CD4-positive, alpha-beta T cell (primary cell): ENCODE results near the gene ARHGEF28. TPM values are rescaled to one million over a fixed set of nuclear protein-coding genes. Genes with fewer than 3 reads are reported as not detected.

Source experiments
- ATAC-seq: fragments of 200-7000 bp; cut with Tn5 transposase; one replicate; pipeline ENCODE4 v1.10.0; 2022; ENCODE audit warnings: mild to moderate bottlenecking; ENCODE audit not compliant: poor library complexity
- CTCF ChIA-PET: fragments of 350-600 bp; sonication (Branson Sonifier 250); formaldehyde crosslinking; loops from one replicate; lab custom pipeline; 2021; ENCODE audit warnings: antibody characterized with exemption, inconsistent platforms; lab: Charles Lee
- POLR2A ChIA-PET: fragments of 350-600 bp; sonication (Branson Sonifier 250); formaldehyde crosslinking; loops from one replicate; lab custom pipeline; 2021; ENCODE audit warnings: antibody characterized with exemption, inconsistent platforms; lab: Charles Lee
- DNase-seq, 14 experiments: peaks; one replicate each; pipeline ENCODE4 v3.0.0-alpha.2; 2013 to 2020; ENCODE audit warnings: mixed read lengths in 2 of 14
- H3K27ac ChIP-seq, 2 donors: one replicate each; pipeline versions ENCODE4 v1.5.1 to v1.7.0; 2013; ENCODE audit warnings: low read length in 2 of 2, low read depth in 1 of 2, mild to moderate bottlenecking in 1 of 2
- H3K27me3 ChIP-seq, 2 experiments: 1 replicate in 1 of 2; 2 replicates in 1 of 2; pipeline versions ENCODE4 v1.6.1 to v1.7.0; 2013; ENCODE audit warnings: low read length in 2 of 2, control low read depth in 1 of 2, mild to moderate bottlenecking in 1 of 2, moderate library complexity in 1 of 2; ENCODE audit not compliant: insufficient read depth in 2 of 2, control insufficient read depth in 1 of 2
- H3K36me3 ChIP-seq: one replicate; pipeline ENCODE4 v1.6.1; 2013; ENCODE audit warnings: low read length, control low read depth; ENCODE audit not compliant: insufficient read depth
- H3K4me1 ChIP-seq: one replicate; pipeline ENCODE4 v1.6.1; 2013; ENCODE audit warnings: low read length, control low read depth; ENCODE audit not compliant: insufficient read depth
- H3K4me3 ChIP-seq: one replicate; pipeline ENCODE4 v1.5.1; 2013; ENCODE audit warnings: mild to moderate bottlenecking, low read length, moderate library complexity
- H3K9me3 ChIP-seq, 2 experiments: 1 replicate in 1 of 2; 2 replicates in 1 of 2; pipeline versions ENCODE4 v1.6.1 to v1.7.0; 2013; ENCODE audit warnings: low read length in 2 of 2, mild to moderate bottlenecking in 2 of 2, control low read depth in 1 of 2, moderate library complexity in 1 of 2; ENCODE audit not compliant: control insufficient read depth in 1 of 2, insufficient read depth in 1 of 2
- H3K27ac Mint-ChIP-seq: one replicate; pipeline ENCODE4 v1.8.0; 2020; ENCODE audit warnings: mixed read lengths
- H3K27me3 Mint-ChIP-seq: one replicate; pipeline ENCODE4 v1.8.0; 2021; ENCODE audit warnings: mixed read lengths
- H3K36me3 Mint-ChIP-seq: one replicate; pipeline ENCODE4 v1.8.0; 2021; ENCODE audit warnings: low read depth, mixed read lengths
- H3K4me1 Mint-ChIP-seq: one replicate; pipeline ENCODE4 v1.8.0; 2021; ENCODE audit warnings: low read depth, mixed read lengths
- H3K4me3 Mint-ChIP-seq: one replicate; pipeline ENCODE4 v1.8.0; 2020; ENCODE audit warnings: mild to moderate bottlenecking, mixed read lengths
- H3K9me3 Mint-ChIP-seq: one replicate; pipeline ENCODE4 v1.8.0; 2020; ENCODE audit warnings: mixed read lengths
- intact Hi-C, 2 experiments: fragments of 100-400 bp; cut with DNase I in 1 of 2; cut with micrococcal nuclease in 1 of 2; formaldehyde crosslinking; loops; one replicate each; pipeline versions ENCODE4 v1.15.1 to v1.9.0; 2023 to 2025; cut with DNase I, micrococcal nuclease
- total RNA-seq, 174 experiments: library from RNA in 2 of 174; stranded (reverse) in 2 of 174; gene quantifications; one replicate each; pipeline ENCODE4 v1.2.3 and lab custom pipeline; 2021 to 2026
- TF ChIP-seq, protein P1 (sequence below): fragments of 200-600 bp; IDR thresholded peaks from one replicate; pipeline ENCODE4 v1.8.0; 2022; ENCODE audit warnings: antibody characterized with exemption, mild to moderate bottlenecking

ARHGEF28 gene
- total RNA-seq, 2 experiments from 2014 or later, result not detected

DNA sequence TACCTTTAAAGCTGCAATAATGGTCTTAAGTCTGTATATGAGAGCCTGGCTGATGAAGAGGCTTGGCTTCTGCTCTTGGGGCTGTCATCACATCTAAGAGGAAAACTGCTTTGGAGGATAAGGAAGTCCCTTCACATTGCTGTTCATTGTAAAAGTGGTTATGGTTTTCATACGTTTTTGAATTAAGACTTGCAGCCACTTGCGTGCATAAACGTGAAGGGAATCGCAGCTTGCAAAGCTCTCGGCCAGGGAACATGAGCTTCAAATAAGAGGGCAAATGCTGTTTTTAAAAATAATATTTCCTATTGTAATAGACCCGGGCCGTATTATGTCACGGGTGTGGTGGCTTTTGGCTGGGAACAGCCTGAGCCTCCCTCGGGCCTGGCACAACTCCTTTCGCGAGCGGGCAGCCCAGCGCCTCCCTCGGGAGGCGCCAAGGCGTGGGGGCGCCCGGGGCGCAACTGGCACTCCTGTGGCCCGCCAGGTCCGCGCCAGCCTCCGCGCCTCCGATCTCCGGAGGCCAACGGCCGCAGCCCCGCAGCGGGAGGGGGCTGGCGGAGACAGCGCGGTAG, 538 bp upstream of the ARHGEF28 start:
- intact Hi-C loops, result no loop called here
- Histone ChIP-seq H3K9me3 (no peaks in the 10 kb centered on the region), H3K27me3 (peaks cover 27 to 39% of the 10 kb centered on the region in 2 experiments), H3K36me3 (no peaks in the 10 kb centered on the region), H3K4me3 (peak overlapping the region; percentile 14), H3K27ac (no peak overlapping the region), H3K4me1 (peaks cover 11% of the 10 kb centered on the region)
- peak overlapping the region; percentile 85 for H3K4me3 Mint-ChIP-seq
- TF ChIP-seq, protein P1, sequence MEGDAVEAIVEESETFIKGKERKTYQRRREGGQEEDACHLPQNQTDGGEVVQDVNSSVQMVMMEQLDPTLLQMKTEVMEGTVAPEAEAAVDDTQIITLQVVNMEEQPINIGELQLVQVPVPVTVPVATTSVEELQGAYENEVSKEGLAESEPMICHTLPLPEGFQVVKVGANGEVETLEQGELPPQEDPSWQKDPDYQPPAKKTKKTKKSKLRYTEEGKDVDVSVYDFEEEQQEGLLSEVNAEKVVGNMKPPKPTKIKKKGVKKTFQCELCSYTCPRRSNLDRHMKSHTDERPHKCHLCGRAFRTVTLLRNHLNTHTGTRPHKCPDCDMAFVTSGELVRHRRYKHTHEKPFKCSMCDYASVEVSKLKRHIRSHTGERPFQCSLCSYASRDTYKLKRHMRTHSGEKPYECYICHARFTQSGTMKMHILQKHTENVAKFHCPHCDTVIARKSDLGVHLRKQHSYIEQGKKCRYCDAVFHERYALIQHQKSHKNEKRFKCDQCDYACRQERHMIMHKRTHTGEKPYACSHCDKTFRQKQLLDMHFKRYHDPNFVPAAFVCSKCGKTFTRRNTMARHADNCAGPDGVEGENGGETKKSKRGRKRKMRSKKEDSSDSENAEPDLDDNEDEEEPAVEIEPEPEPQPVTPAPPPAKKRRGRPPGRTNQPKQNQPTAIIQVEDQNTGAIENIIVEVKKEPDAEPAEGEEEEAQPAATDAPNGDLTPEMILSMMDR, result no peak
- DNase-seq (peak in 1 of 14 experiments; percentile 1), ATAC-seq (no peak)
- H3K27me3 Mint-ChIP-seq, result peaks cover 60% of the 10 kb centered on the region
- H3K4me1 Mint-ChIP-seq, result peaks cover 5% of the 10 kb centered on the region
- H3K36me3 Mint-ChIP-seq, result no peaks in the 10 kb centered on the region
- CTCF ChIA-PET, result no interaction called here
- no peaks in the 10 kb centered on the region for H3K9me3 Mint-ChIP-seq
- POLR2A ChIA-PET, result no interaction called here
- no peak overlapping the region for H3K27ac Mint-ChIP-seq

DNA sequence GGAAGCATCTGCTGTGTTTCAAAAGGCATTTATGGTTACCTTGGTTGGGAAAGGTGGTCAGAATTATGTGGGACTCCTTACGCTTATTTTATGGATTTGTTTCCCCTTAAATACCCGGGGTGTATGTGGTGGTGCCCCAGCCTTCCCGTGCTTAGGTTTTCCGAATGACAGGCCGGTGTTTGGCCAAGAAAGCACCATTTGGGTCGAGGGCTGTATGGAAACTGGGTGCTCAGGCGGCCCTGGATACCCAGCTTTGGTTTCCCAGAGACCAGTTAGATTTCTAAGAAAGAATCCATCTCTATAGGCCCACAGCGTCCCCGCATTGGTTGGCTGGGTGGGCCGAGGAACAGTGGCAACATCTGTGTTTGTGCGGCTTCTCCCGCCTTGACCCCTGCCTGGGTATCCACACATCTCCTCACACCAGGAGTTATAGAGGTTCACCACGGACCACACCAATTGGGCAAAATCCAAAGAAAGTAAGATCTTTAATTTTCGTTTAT, 868 bp downstream of the ARHGEF28 start:
- Mint-ChIP-seq H3K27me3 (peaks cover 69% of the 10 kb centered on the region), H3K27ac (no peak overlapping the region), H3K36me3 (no peaks in the 10 kb centered on the region), H3K4me3 (peak overlapping the region; percentile 16), H3K9me3 (no peaks in the 10 kb centered on the region), H3K4me1 (peaks cover 5% of the 10 kb centered on the region)
- CTCF ChIA-PET, result no interaction called here
- Histone ChIP-seq H3K9me3 (no peaks in the 10 kb centered on the region), H3K36me3 (no peaks in the 10 kb centered on the region), H3K4me3 (no peak overlapping the region), H3K4me1 (peaks cover 11% of the 10 kb centered on the region), H3K27me3 (peaks cover 19 to 44% of the 10 kb centered on the region in 2 experiments), H3K27ac (no peak overlapping the region)
- ATAC-seq (no peak), DNase-seq (no peak)
- POLR2A ChIA-PET, result interaction anchor here (0.7 kb wide), 1 partner anchor 36 kb away, joined by 3 read pairs; no protein-coding TSS in a partner anchor
- intact Hi-C loops, result no loop called here
- TF ChIP-seq, protein P1, result no peak

DNA sequence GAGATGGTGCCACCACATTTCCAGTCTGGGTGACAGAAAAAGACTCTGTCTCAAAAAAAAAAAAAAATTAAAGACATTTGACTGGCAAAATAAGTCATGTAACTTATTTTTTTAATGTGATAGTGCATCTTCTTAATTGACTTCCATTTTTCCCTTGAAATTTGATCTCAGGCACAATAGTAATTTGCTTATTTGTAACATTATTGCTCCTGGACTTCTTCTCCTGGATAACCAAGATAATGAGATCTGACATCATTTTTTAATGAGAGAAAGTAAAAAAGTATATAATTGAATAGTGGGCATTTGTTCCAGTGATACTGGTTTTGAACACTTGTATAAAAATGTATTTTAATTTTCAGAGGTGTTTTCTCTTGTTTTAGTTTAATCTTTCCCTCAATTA, 3.5 kb downstream of the ARHGEF28 start:
- H3K4me1 Mint-ChIP-seq, result peaks cover 5% of the 10 kb centered on the region
- Histone ChIP-seq H3K27me3 (peaks cover 19 to 37% of the 10 kb centered on the region in 2 experiments), H3K4me3 (no peak overlapping the region), H3K9me3 (no peaks in the 10 kb centered on the region), H3K27ac (no peak overlapping the region), H3K4me1 (peaks cover 11% of the 10 kb centered on the region), H3K36me3 (no peaks in the 10 kb centered on the region)
- H3K36me3 Mint-ChIP-seq, result no peaks in the 10 kb centered on the region
- intact Hi-C loops, result no loop called here
- H3K27ac Mint-ChIP-seq, result no peak overlapping the region
- no peak for ATAC-seq
- H3K4me3 Mint-ChIP-seq, result no peak overlapping the region
- H3K27me3 Mint-ChIP-seq, result peaks cover 52% of the 10 kb centered on the region
- TF ChIP-seq, protein P1, result no peak
- ChIA-PET POLR2A (no interaction called here), CTCF (no interaction called here)
- DNase-seq, result no peak
- no peaks in the 10 kb centered on the region for H3K9me3 Mint-ChIP-seq
